Liver (tissue), 9 donors: Measurements from ENCODE around the gene MED26. TPM values are rescaled to one million over a fixed set of nuclear protein-coding genes. Genes with fewer than 3 reads are reported as not detected.

ENCODE experiments used
- DNase-seq: peaks from one replicate; pipeline ENCODE4 v3.0.0-alpha.2; 2017; ENCODE audit warnings: low spot score
- H3K27ac ChIP-seq, 2 donors: one replicate each; pipeline ENCODE4 v1.7.0; 2013; ENCODE audit warnings: inconsistent platforms in 2 of 2, low read length in 2 of 2, control low read depth in 1 of 2, low read depth in 1 of 2, mild to moderate bottlenecking in 1 of 2
- H3K27me3 ChIP-seq, 4 donors: one replicate each; pipeline versions ENCODE4 v1.6.1 to v1.7.0; 2013; ENCODE audit warnings: low read length in 3 of 4, inconsistent platforms in 1 of 4, mild to moderate bottlenecking in 1 of 4, moderate library complexity in 1 of 4; ENCODE audit not compliant: control insufficient read depth in 4 of 4, insufficient read depth in 4 of 4
- H3K36me3 ChIP-seq, 4 donors: one replicate each; pipeline versions ENCODE4 v1.6.1 to v1.7.0; 2013; ENCODE audit warnings: low read length in 3 of 4, mild to moderate bottlenecking in 3 of 4, low read depth in 1 of 4, moderate library complexity in 1 of 4; ENCODE audit not compliant: control insufficient read depth in 4 of 4, insufficient read depth in 3 of 4
- H3K4me1 ChIP-seq, 4 donors: one replicate each; pipeline versions ENCODE4 v1.6.1 to v1.7.0; 2013; ENCODE audit warnings: low read length in 3 of 4, mild to moderate bottlenecking in 3 of 4, moderate library complexity in 1 of 4; ENCODE audit not compliant: control insufficient read depth in 4 of 4, insufficient read depth in 4 of 4
- H3K4me3 ChIP-seq, 3 donors: one replicate each; pipeline versions ENCODE4 v1.6.1 to v1.7.0; 2013; ENCODE audit warnings: low read length in 3 of 3, control low read depth in 1 of 3, low read depth in 1 of 3, mild to moderate bottlenecking in 1 of 3
- H3K9ac ChIP-seq, 2 donors: one replicate each; pipeline ENCODE4 v1.7.0; 2013; ENCODE audit warnings: low read length in 2 of 2, mild to moderate bottlenecking in 2 of 2, moderate library complexity in 2 of 2, control low read depth in 1 of 2, low read depth in 1 of 2
- H3K9me3 ChIP-seq, 4 donors: one replicate each; pipeline versions ENCODE4 v1.6.1 to v1.7.0; 2013; ENCODE audit warnings: low read length in 3 of 4; ENCODE audit not compliant: control insufficient read depth in 4 of 4
- CTCF ChIP-seq: fragments of 150-350 bp; IDR thresholded peaks from 2 replicates; pipeline ENCODE4 v1.5.1; 2017; ENCODE audit warnings: improper control_type of control experiment, low read depth, low read length; ENCODE audit not compliant: missing input control
- EGR1 ChIP-seq, 2 donors: IDR thresholded peaks; 2 replicates each; pipeline ENCODE4 v1.6.1; 2016 to 2018; ENCODE audit warnings: antibody characterized with exemption in 2 of 2, low read depth in 2 of 2
- FOXA1 ChIP-seq: IDR thresholded peaks from 2 replicates; pipeline ENCODE4 v1.6.1; 2016; ENCODE audit warnings: antibody characterized with exemption
- GABPA ChIP-seq, 2 donors: IDR thresholded peaks in 1 of 2; conservative IDR thresholded peaks in 1 of 2; 2 replicates each; pipeline ENCODE4 v1.6.1; 2016; ENCODE audit warnings: antibody characterized with exemption in 2 of 2, mild to moderate bottlenecking in 1 of 2, moderate library complexity in 1 of 2
- HNF4A ChIP-seq, 2 donors: conservative IDR thresholded peaks; 2 replicates each; pipeline ENCODE4 v1.6.1; 2016; ENCODE audit warnings: antibody characterized with exemption in 2 of 2, mild to moderate bottlenecking in 2 of 2
- HNF4G ChIP-seq: IDR thresholded peaks from 2 replicates; pipeline ENCODE4 v1.6.1; 2016; ENCODE audit warnings: antibody characterized with exemption
- JUND ChIP-seq, 2 donors: IDR thresholded peaks; 2 replicates each; pipeline ENCODE4 v1.6.1; 2016; ENCODE audit warnings: antibody characterized with exemption in 2 of 2
- NR2F2 ChIP-seq: IDR thresholded peaks from 2 replicates; pipeline ENCODE4 v1.6.1; 2016; ENCODE audit warnings: antibody characterized with exemption
- RAD21 ChIP-seq, 2 donors: IDR thresholded peaks; 2 replicates each; pipeline ENCODE4 v1.6.1; 2016; ENCODE audit warnings: antibody characterized with exemption in 2 of 2, mild to moderate bottlenecking in 2 of 2
- REST ChIP-seq: IDR thresholded peaks from 2 replicates; pipeline ENCODE4 v1.6.1; 2016; ENCODE audit warnings: antibody characterized with exemption, mild to moderate bottlenecking
- RXRA ChIP-seq, 2 donors: IDR thresholded peaks; 2 replicates each; pipeline ENCODE4 v1.6.1; 2017 to 2018; ENCODE audit warnings: antibody characterized with exemption in 2 of 2, mild to moderate bottlenecking in 1 of 2
- SP1 ChIP-seq: IDR thresholded peaks from 2 replicates; pipeline ENCODE4 v1.6.1; 2018; ENCODE audit warnings: antibody characterized with exemption, mild to moderate bottlenecking
- TAF1 ChIP-seq: conservative IDR thresholded peaks from 2 replicates; pipeline ENCODE4 v1.6.1; 2016; ENCODE audit warnings: antibody characterized with exemption, mild to moderate bottlenecking
- YY1 ChIP-seq: IDR thresholded peaks from 2 replicates; pipeline ENCODE4 v1.6.1; 2016; ENCODE audit warnings: antibody characterized with exemption, mild to moderate bottlenecking
- ZBTB33 ChIP-seq: IDR thresholded peaks from 2 replicates; pipeline ENCODE4 v1.6.1; 2016; ENCODE audit warnings: antibody characterized with exemption
- WGBS: extraction: QIAGEN DNeasy Blood & Tissue Kit; methylation state at CpG from one replicate; pipeline ENCODE4 v1.1.7; 2013; 5-methylcytosine and 5-hydroxymethylcytosine counted together
- polyA plus RNA-seq, 2 donors: library from polyadenylated mRNA; stranded (reverse) in 1 of 2; unstranded in 1 of 2; fragments of 200-250 nt in 1 of 2; fragments of >200 nt in 1 of 2; fragmentation: Nextera tagmentation in 1 of 2; extraction: Ambion mirVana in 1 of 2; gene quantifications; one replicate each; pipeline versions ENCODE4 v1.2.1 to v1.2.3, GENCODE V29; 2013 to 2015
- total RNA-seq, 2 donors: library from RNA; depleted of rRNA; stranded (reverse); fragments of >200 nt; gene quantifications; one replicate each; pipeline ENCODE4 v1.2.3, GENCODE V29; 2014
- TF ChIP-seq, protein P1 (sequence below): IDR thresholded peaks from 2 replicates; pipeline ENCODE4 v1.6.1; 2016; ENCODE audit warnings: antibody characterized with exemption
- TF ChIP-seq, protein P2 (sequence below): IDR thresholded peaks from 2 replicates; pipeline ENCODE4 v1.6.1; 2016; ENCODE audit warnings: antibody characterized with exemption
- donor health status: healthy.
- donor health status: healthy.
- donor health status: healthy.
- donor health status: healthy.
- donor health status: healthy.

MED26 gene
- total and polyA plus RNA-seq, 4 donors: 1.5 to 3.8 (median 3.2) TPM

GRCh38 chr19:16573925-16574324 is 54.1 kb downstream of the MED26 start:
- no peak for DNase-seq
- no peaks in the 10 kb centered on the region for H3K9me3 ChIP-seq
- no peak for TF ChIP-seq JUND (IDR thresholded peaks at IDR 0.05)
- no peak for TF ChIP-seq TAF1
- TF ChIP-seq, protein P1, sequence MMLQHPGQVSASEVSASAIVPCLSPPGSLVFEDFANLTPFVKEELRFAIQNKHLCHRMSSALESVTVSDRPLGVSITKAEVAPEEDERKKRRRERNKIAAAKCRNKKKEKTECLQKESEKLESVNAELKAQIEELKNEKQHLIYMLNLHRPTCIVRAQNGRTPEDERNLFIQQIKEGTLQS: no peak
- no peak overlapping the region for H3K27ac ChIP-seq
- H3K4me3 ChIP-seq: no peak overlapping the region
- no peak overlapping the region for H3K9ac ChIP-seq
- H3K27me3 ChIP-seq: no peaks in the 10 kb centered on the region
- H3K36me3 ChIP-seq: peaks cover 6 to 10% (median 8%) of the 10 kb centered on the region in 4 donors
- H3K4me1 ChIP-seq: peaks cover 24 to 60% (median 49%) of the 10 kb centered on the region in 4 donors

DNA sequence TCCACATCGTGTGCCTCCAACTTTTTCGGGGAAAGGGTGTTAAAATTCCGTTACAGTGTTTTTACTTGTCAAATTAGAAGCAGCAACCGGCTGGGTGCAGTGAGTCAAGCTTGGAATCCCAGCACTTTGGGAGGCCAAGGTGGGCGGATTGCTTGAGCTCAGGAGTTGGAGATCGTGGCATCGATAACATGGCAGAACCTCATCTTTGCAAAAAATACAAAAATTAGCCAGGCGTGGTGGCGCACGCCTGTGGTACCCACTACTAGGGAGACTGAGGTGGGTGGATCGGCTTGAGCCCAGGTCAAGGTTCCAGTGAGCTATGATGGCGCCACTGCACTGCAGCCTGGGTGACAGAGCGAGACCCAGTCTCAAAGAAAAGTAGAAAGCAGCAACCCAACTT is 54.7 kb downstream of the MED26 start:
- H3K4me1 ChIP-seq: peaks cover 24 to 60% (median 49%) of the 10 kb centered on the region in 4 donors
- H3K27ac ChIP-seq: peak overlapping the region in 1 of 2 donors; percentile 71
- TF ChIP-seq, protein P2, sequence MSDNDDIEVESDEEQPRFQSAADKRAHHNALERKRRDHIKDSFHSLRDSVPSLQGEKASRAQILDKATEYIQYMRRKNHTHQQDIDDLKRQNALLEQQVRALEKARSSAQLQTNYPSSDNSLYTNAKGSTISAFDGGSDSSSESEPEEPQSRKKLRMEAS: no peak
- TF ChIP-seq SP1: no peak
- TF ChIP-seq HNF4A (conservative IDR thresholded peaks at IDR 0.05): no peak
- TF ChIP-seq JUND (IDR thresholded peaks at IDR 0.05): no peak
- TF ChIP-seq RAD21 (IDR thresholded peaks at IDR 0.05): no peak
- TF ChIP-seq FOXA1: no peak
- TF ChIP-seq TAF1: no peak
- peaks cover 4 to 11% (median 8%) of the 10 kb centered on the region in 4 donors for H3K36me3 ChIP-seq
- 72% methylated on average over 13 of the region's 13 CpGs for WGBS
- no peaks in the 10 kb centered on the region for H3K27me3 ChIP-seq
- peak overlapping the region; percentile 83 to 89 (median 88) for H3K4me3 ChIP-seq
- H3K9me3 ChIP-seq: no peaks in the 10 kb centered on the region
- no peak overlapping the region for H3K9ac ChIP-seq
- DNase-seq: no peak

- Histone ChIP-seq H3K27ac (peak within 1 kb of the TSS; percentile 71 to 79), H3K9me3 (no peaks in the 10 kb centered on the region), H3K4me1 (peaks cover 24 to 60% (median 49%) of the 10 kb centered on the region in 4 donors), H3K4me3 (peak within 1 kb of the TSS; percentile 83 to 91 (median 89)), H3K9ac (peak within 1 kb of the TSS; percentile 63 to 74), H3K36me3 (peaks cover 0 to 15% (median 10%) of the 10 kb centered on the region in 4 donors), H3K27me3 (no peaks in the 10 kb centered on the region)
- under 1% methylated on average over 83 of the region's 83 CpGs for WGBS
- peak; percentile 96 for DNase-seq
- TF ChIP-seq JUND (IDR thresholded peaks at IDR 0.05) (no peak), HNF4A (conservative IDR thresholded peaks at IDR 0.05) (peak in 1 of 2 donors; percentile 2), ZBTB33 (no peak), EGR1 (IDR thresholded peaks at IDR 0.05; ENCODE audit: low read depth in 2 of 2) (peak; percentile 82 to 95), HNF4G (no peak), TAF1 (no peak), REST (no peak), RXRA (IDR thresholded peaks at IDR 0.05) (peak in 1 of 2 donors; percentile 44), CTCF (no peak), SP1 (peak; percentile 65), NR2F2 (no peak), GABPA (IDR thresholded peaks at IDR 0.05 in 1 of 2, conservative IDR thresholded peaks at IDR 0.05 in 1 of 2) (peak; percentile 88 to 96), FOXA1 (no peak), RAD21 (IDR thresholded peaks at IDR 0.05) (peak; percentile 45 to 50), YY1 (peak; percentile 63)
- TF ChIP-seq, protein P2: peak; percentile 69
- TF ChIP-seq, protein P1: no peak
Observed at GRCh38 chr19:16572332-16573211, 55.4 kb downstream of the MED26 start, which contains the start of gene SLC35E1. TSS of gene SLC35E1 (minus strand) at chr19:16572415. CDS start at chr19:16572364, 51 bp downstream.
